ENCODE data around the gene BNC1.

Gene BNC1

GRCh38 chr15:83284559-83285283 is at the start of gene BNC1:
TSS of gene BNC1 (minus strand) at chr15:83284664. CDS start at chr15:83284628, 36 bp downstream.
- DNase-seq (ENCODE audit: low read depth), result no peak

- no peak for DNase-seq (ENCODE audit: low read depth)
These were observed 42.6 kb upstream of the BNC1 start for GRCh38 chr15:83327041-83327440.

- no peak for DNase-seq (ENCODE audit: low read depth)
These were observed 40.3 kb upstream of the BNC1 start for GRCh38 chr15:83324799-83325198.

- no peak for DNase-seq (ENCODE audit: low read depth)
These were observed 38.8 kb upstream of the BNC1 start for GRCh38 chr15:83323296-83323711.

- DNase-seq (ENCODE audit: low read depth), result no peak
These were observed 38.2 kb upstream of the BNC1 start for GRCh38 chr15:83322691-83323090.

- no peak for DNase-seq (ENCODE audit: low read depth)
These were observed 37.6 kb upstream of the BNC1 start for GRCh38 chr15:83322061-83322460.

- DNase-seq (ENCODE audit: low read depth), result no peak
These were observed 36.4 kb upstream of the BNC1 start for GRCh38 chr15:83320844-83321243.

GRCh38 chr15:83320404-83320803 is 35.9 kb upstream of the BNC1 start:
- no peak for DNase-seq (ENCODE audit: low read depth)

GRCh38 chr15:83319771-83320170 is 35.3 kb upstream of the BNC1 start:
- DNase-seq (ENCODE audit: low read depth), result no peak

- DNase-seq (ENCODE audit: low read depth), result no peak
These were observed 34.5 kb upstream of the BNC1 start for GRCh38 chr15:83318861-83319415.

GRCh38 chr15:83318036-83318435 is 33.6 kb upstream of the BNC1 start:
- no peak for DNase-seq (ENCODE audit: low read depth)

- no peak for DNase-seq (ENCODE audit: low read depth)
These were observed 27.6 kb upstream of the BNC1 start for GRCh38 chr15:83312071-83312470.

- DNase-seq (ENCODE audit: low read depth), result no peak
These were observed 26.3 kb upstream of the BNC1 start for GRCh38 chr15:83310521-83311456.

- no peak for DNase-seq (ENCODE audit: low read depth)
These were observed 24.2 kb upstream of the BNC1 start for GRCh38 chr15:83308671-83309070.

- no peak for DNase-seq (ENCODE audit: low read depth)
These were observed 22.1 kb upstream of the BNC1 start for GRCh38 chr15:83306561-83306960.

- DNase-seq (ENCODE audit: low read depth), result no peak
These were observed 21.3 kb upstream of the BNC1 start for GRCh38 chr15:83305704-83306291.

GRCh38 chr15:83304861-83305703 is 20.6 kb upstream of the BNC1 start:
- DNase-seq (ENCODE audit: low read depth), result no peak

GRCh38 chr15:83303535-83303934 is 19.1 kb upstream of the BNC1 start:
- no peak for DNase-seq (ENCODE audit: low read depth)

GRCh38 chr15:83300826-83301225 is 16.4 kb upstream of the BNC1 start:
- DNase-seq (ENCODE audit: low read depth), result no peak

GRCh38 chr15:83299462-83299861 is 15.0 kb upstream of the BNC1 start:
- DNase-seq (ENCODE audit: low read depth), result no peak

GRCh38 chr15:83295417-83295816 is 11.0 kb upstream of the BNC1 start:
- DNase-seq (ENCODE audit: low read depth), result no peak

- no peak for DNase-seq (ENCODE audit: low read depth)
These were observed 8.7 kb upstream of the BNC1 start for GRCh38 chr15:83293201-83293600.

Data from stimulated activated CD8-positive, alpha-beta memory T cell treated with anti-CD3 and anti-CD28 coated beads, Interleukin-7, amount 100 ng/mL, for 24 hours (primary cell).